Neural cell (in vitro differentiated cells): ENCODE data around the gene HOXA1. TPM values are rescaled to one million over a fixed set of nuclear protein-coding genes. Genes with fewer than 3 reads are reported as not detected.

Experiments
- H2AFZ ChIP-seq: fragments of 200-600, 300-800 bp; sonication (generic), shearing (Covaris generic); 2 replicates; pipeline ENCODE4 v1.6.0; 2014; ENCODE audit warnings: low read depth, mild to moderate bottlenecking, antibody characterized with exemption, low read length, moderate library complexity
- H3F3A ChIP-seq: fragments of 200-600 bp; shearing (Covaris generic); 2 replicates; pipeline ENCODE4 v1.6.1; 2016; ENCODE audit warnings: mild to moderate bottlenecking, moderate library complexity, mixed read lengths, antibody characterized with exemption, low read length; ENCODE audit not compliant: insufficient read depth, poor library complexity, severe bottlenecking
- H3K27ac ChIP-seq: fragments of 200-600, 300-800 bp; sonication (generic), shearing (Covaris generic); 2 replicates; pipeline ENCODE4 v1.5.1; 2014; ENCODE audit warnings: mild to moderate bottlenecking, low read length, moderate library complexity
- H3K27me3 ChIP-seq: fragments of 300-800, 200-600 bp; sonication (generic), shearing (Covaris generic); 2 replicates; pipeline ENCODE4 v1.6.0; 2014; ENCODE audit warnings: mild to moderate bottlenecking, low read depth, low read length, moderate library complexity; ENCODE audit not compliant: insufficient read depth
- H3K36me3 ChIP-seq: fragments of 300-800, 200-600 bp; sonication (generic), shearing (Covaris generic); 2 replicates; pipeline ENCODE4 v1.5.1; 2014; ENCODE audit warnings: mild to moderate bottlenecking, antibody characterized with exemption, low read length, moderate library complexity; ENCODE audit not compliant: insufficient read depth
- H3K4me2 ChIP-seq: fragments of 300-800, 200-600 bp; sonication (generic), shearing (Covaris generic); 2 replicates; pipeline ENCODE4 v1.6.0; 2014; ENCODE audit warnings: mild to moderate bottlenecking, low read length
- H3K4me3 ChIP-seq: fragments of 300-800, 200-600 bp; sonication (generic), shearing (Covaris generic); 2 replicates; pipeline ENCODE4 v1.5.1; 2014; ENCODE audit warnings: mild to moderate bottlenecking, low read length, moderate library complexity
- H3K79me2 ChIP-seq: fragments of 200-600 bp; shearing (Covaris generic); replicated peaks from 2 replicates; pipeline ENCODE4 v1.6.0; 2014; ENCODE audit warnings: mild to moderate bottlenecking, low read length, moderate library complexity; ENCODE audit not compliant: insufficient read depth
- H3K9ac ChIP-seq: fragments of 300-800, 200-600 bp; sonication (generic), shearing (Covaris generic); 2 replicates; pipeline ENCODE4 v1.6.1; 2016; ENCODE audit warnings: mild to moderate bottlenecking, low read length, mixed read lengths
- H3K9me2 ChIP-seq: fragments of 200-600 bp; shearing (Covaris generic); 2 replicates; pipeline ENCODE4 v1.6.1; 2016; ENCODE audit warnings: mild to moderate bottlenecking, low read length, mixed read lengths; ENCODE audit not compliant: insufficient read depth
- H3K9me3 ChIP-seq: fragments of 200-600, 300-800 bp; sonication (generic), shearing (Covaris generic); 2 replicates; pipeline ENCODE4 v1.6.1; 2016; ENCODE audit warnings: mild to moderate bottlenecking, mixed run types, low read length, moderate library complexity, mixed read lengths
- H4K20me1 ChIP-seq: fragments of 200-600 bp; shearing (Covaris generic); 2 replicates; pipeline ENCODE4 v1.6.1; 2016; ENCODE audit warnings: mild to moderate bottlenecking, mixed run types; ENCODE audit not compliant: insufficient read depth
- CTCF ChIP-seq: fragments of 450-650 bp; IDR thresholded peaks from 2 replicates; pipeline ENCODE4 v1.5.1; 2014; ENCODE audit warnings: antibody characterized with exemption, mild to moderate bottlenecking, moderate library complexity; ENCODE audit not compliant: poor library complexity, severe bottlenecking
- EP300 ChIP-seq: fragments of 450-650 bp; conservative IDR thresholded peaks from 2 replicates; pipeline ENCODE4 v1.6.1; 2014; ENCODE audit warnings: antibody characterized with exemption, mild to moderate bottlenecking, moderate library complexity; ENCODE audit not compliant: poor library complexity, severe bottlenecking
- EZH2 ChIP-seq: fragments of 200-600, 300-800 bp; shearing (Covaris generic), sonication (generic); IDR thresholded peaks from 2 replicates; pipeline ENCODE4 v1.6.1; 2014; ENCODE audit warnings: antibody characterized with exemption, low read length, borderline replicate concordance, mild to moderate bottlenecking; ENCODE audit not compliant: insufficient read depth, poor library complexity, severe bottlenecking
- MXI1 ChIP-seq: fragments of 450-650 bp; conservative IDR thresholded peaks from 2 replicates; pipeline ENCODE4 v1.6.1; 2014; ENCODE audit warnings: antibody characterized with exemption, mild to moderate bottlenecking; ENCODE audit not compliant: poor library complexity, severe bottlenecking
- POLR2AphosphoS5 ChIP-seq: IDR thresholded peaks from 2 replicates; pipeline ENCODE4 v1.6.1; 2012
- REST ChIP-seq: IDR thresholded peaks from 2 replicates; pipeline ENCODE4 v1.6.1; 2012; ENCODE audit warnings: borderline replicate concordance
- SMC3 ChIP-seq: fragments of 450-650 bp; conservative IDR thresholded peaks from 2 replicates; pipeline ENCODE4 v1.6.1; 2014; ENCODE audit warnings: antibody characterized with exemption, mild to moderate bottlenecking, moderate library complexity; ENCODE audit not compliant: poor library complexity
- TAF1 ChIP-seq: IDR thresholded peaks from 2 replicates; pipeline ENCODE4 v1.6.1; 2012; ENCODE audit warnings: low read depth
- polyA plus RNA-seq: library from polyadenylated mRNA; depleted of rRNA; stranded (reverse); fragments of >200 nt; gene quantifications from 2 replicates; pipeline ENCODE4 v1.2.3, GENCODE V29; 2014

The HOXA1 gene
- polyA plus RNA-seq, 1 donor from 2014 or later, result not detected

DNA sequence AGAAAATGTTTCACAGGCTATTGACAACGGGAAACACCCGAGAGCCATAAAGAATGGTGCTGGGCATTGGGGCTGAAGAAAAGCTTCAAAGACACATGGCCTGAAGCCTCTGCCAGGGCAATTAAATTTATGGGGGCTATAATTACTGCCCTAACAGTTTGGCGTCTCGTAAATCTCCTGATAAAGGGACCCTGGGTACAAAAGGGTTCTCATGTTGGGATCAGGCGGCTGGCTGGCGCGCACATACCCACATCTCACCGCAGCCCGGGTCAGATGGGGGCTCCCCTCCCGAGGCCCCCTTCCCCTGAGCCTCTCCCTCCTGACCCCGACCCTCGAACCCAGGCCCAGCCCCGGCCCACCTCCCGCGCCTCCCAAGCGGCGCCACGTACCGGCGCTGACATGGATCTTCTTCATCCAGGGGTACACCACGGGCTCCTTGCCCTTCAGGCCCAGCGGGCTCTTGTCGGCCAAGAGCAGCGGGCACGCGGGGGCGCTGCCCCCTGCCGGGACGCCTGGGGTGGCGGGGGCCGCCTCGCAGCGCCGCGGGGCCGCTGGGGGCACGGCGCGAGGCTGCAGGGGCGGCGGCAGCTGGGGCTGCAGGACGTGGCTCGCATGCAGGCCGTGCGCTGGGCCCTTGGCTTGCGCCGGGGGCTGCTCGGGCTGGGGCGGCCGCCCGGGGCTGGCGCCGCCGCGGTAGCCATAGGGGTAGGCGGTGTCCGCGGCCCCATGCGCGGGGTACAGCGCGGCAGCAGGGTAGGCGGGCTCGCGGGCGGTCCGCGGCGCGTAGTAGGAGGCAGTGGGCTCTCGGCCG lies 34.1 kb upstream of the HOXA1 start:
- Histone ChIP-seq H3K4me3 (no peak overlapping the region), H3K27me3 (peaks cover 98% of the 10 kb centered on the region), H3K9ac (no peak overlapping the region), H3K9me3 (peaks cover 16% of the 10 kb centered on the region), H3F3A (no peaks in the 10 kb centered on the region), H3K4me2 (no peak overlapping the region), H4K20me1 (no peaks in the 10 kb centered on the region), H3K36me3 (no peaks in the 10 kb centered on the region), H3K9me2 (no peaks in the 10 kb centered on the region), H3K27ac (no peak overlapping the region), H3K79me2 (no peaks in the 10 kb centered on the region), H2AFZ (no peak overlapping the region)
- TF ChIP-seq REST (no peak), CTCF (no peak), TAF1 (no peak), MXI1 (no peak), EP300 (no peak), POLR2AphosphoS5 (no peak)

DNA sequence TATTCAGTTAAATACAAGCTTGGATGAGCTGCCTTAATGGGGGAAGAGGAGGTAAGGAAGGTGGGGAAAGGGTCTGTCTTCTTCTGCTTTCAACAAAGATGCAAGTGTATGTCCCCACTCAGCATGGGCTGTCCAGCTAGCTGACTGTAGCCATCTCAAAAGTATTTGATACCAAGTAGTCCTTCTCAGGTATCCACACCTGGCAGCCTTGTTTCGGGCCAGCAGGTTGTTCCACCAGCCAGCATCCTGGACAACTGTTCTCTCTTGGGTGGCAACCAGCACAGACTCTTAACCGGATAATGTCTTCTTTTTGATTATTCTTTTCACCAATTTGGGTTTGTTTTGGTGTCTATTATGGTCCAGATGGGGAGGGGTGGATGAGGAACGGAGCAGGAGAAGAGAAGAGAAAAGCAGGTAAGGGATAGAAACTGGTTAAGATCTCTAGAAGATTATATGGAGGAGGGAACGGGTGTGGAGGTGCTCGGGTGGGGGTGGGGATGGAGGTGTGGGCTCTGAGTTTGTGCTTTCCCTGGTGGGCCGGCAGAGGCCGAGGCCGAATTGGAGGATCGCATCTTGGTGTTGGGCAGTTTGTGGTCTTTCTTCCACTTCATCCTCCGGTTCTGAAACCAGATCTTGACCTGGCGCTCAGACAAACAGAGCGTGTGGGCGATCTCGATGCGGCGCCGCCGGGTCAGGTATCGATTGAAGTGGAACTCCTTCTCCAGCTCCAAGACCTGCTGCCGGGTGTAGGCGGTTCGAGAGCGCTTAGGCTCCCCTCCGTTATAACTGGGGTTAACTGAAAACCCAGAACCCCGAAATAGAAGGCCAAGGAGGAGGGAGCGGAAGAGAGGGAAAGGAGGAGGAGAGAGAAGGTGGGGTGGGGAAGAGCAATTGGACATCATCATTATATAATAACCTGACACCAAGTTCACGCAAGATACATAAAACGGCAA lies 33.3 kb upstream of the HOXA1 start:
- H3K36me3 ChIP-seq, result no peaks in the 10 kb centered on the region
- peaks cover 98% of the 10 kb centered on the region for H3K27me3 ChIP-seq
- no peak overlapping the region for H3K27ac ChIP-seq
- no peaks in the 10 kb centered on the region for H3K79me2 ChIP-seq
- H3K4me2 ChIP-seq, result no peak overlapping the region
- peaks cover 20% of the 10 kb centered on the region for H3K9me3 ChIP-seq
- no peak overlapping the region for H3K4me3 ChIP-seq
- H3K9me2 ChIP-seq, result no peaks in the 10 kb centered on the region
- H3K9ac ChIP-seq, result no peak overlapping the region
- TF ChIP-seq EZH2 (no peak), EP300 (no peak), TAF1 (no peak), POLR2AphosphoS5 (no peak), CTCF (no peak), REST (no peak), SMC3 (no peak)
- H3F3A ChIP-seq, result no peaks in the 10 kb centered on the region
- no peaks in the 10 kb centered on the region for H4K20me1 ChIP-seq
- H2AFZ ChIP-seq, result no peak overlapping the region
